ENCODE results near the gene SIT1. TPM values are rescaled to one million over a fixed set of nuclear protein-coding genes. Genes with fewer than 3 reads are reported as not detected.

The SIT1 gene
- total RNA-seq, 1 donor from 2014 or later: 3.4 TPM

DNA sequence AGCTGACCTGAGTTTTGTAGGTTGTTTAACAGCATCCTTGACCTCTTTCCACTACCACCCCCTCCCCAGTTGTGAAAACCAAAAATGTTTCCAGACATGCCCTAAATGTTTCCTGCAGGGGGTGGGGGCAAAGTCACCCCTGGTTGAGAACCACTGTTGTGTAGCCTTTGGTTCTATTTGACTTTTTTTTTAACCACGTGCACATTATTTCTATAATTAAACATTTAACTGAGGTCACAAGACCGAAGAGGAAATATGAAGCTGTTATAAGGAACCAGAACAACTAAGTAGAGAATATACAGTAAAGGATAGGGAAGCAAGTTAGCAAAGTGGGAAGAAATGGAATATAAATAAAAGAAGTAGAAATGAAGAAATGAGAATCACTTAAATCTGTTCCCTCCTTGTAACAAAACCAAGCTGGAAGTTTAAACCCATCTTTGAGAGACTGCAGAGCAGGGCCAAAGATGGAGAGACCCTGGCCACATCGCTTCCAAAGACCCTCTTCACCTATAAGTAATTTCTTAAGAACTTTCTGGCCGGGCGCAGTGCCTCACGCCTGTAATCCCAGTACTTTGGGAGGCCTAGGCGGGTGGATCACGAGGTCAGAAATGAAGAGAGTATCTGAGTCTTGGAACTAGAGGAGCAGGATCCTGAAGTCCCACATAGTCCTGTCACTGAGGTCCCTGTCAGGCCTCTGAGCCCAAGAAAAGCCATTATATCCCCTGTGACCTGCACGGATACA lies 14.4 kb downstream of the SIT1 start:
- H3K27me3 Mint-ChIP-seq (ENCODE audit: unreplicated experiment): no peaks in the 10 kb centered on the region
- no peak for DNase-seq
- H3K4me1 Mint-ChIP-seq (ENCODE audit: low read depth, unreplicated experiment): peaks cover 2% of the 10 kb centered on the region
- no peak overlapping the region for H3K27ac Mint-ChIP-seq (ENCODE audit: unreplicated experiment)
- TF ChIP-seq, protein P1, sequence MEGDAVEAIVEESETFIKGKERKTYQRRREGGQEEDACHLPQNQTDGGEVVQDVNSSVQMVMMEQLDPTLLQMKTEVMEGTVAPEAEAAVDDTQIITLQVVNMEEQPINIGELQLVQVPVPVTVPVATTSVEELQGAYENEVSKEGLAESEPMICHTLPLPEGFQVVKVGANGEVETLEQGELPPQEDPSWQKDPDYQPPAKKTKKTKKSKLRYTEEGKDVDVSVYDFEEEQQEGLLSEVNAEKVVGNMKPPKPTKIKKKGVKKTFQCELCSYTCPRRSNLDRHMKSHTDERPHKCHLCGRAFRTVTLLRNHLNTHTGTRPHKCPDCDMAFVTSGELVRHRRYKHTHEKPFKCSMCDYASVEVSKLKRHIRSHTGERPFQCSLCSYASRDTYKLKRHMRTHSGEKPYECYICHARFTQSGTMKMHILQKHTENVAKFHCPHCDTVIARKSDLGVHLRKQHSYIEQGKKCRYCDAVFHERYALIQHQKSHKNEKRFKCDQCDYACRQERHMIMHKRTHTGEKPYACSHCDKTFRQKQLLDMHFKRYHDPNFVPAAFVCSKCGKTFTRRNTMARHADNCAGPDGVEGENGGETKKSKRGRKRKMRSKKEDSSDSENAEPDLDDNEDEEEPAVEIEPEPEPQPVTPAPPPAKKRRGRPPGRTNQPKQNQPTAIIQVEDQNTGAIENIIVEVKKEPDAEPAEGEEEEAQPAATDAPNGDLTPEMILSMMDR (IDR thresholded peaks at IDR 0.05; ENCODE audit: partially characterized antibody, unreplicated experiment): no peak
- H3K36me3 Mint-ChIP-seq (ENCODE audit: unreplicated experiment): peaks cover 19% of the 10 kb centered on the region
- H3K9me3 Mint-ChIP-seq (ENCODE audit: unreplicated experiment): peaks cover 2% of the 10 kb centered on the region
- no peak overlapping the region for H3K4me3 Mint-ChIP-seq (ENCODE audit: unreplicated experiment)

DNA sequence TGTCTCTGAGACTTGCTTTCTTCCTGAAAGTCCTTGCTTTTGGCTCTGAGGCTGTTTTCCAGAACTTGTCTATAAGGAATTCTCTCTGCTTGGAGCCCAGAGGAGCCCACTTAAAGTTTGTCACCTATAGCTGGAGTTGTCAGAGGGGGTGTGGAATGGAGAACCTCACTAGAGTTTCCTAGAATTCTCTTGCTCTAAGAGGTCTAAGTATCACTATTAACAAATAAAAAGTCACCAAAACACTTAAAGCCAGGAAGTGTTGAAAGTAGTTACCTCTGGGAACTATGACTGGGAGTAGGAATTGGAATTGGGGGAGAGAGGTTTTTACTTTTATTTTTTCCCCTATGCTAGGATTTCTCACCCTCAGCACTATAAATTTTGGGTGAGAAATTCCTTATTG lies 15.0 kb downstream of the SIT1 start:
- no peak for DNase-seq
- Mint-ChIP-seq H3K4me1 (ENCODE audit: low read depth, unreplicated experiment) (peaks cover 2% of the 10 kb centered on the region), H3K27me3 (ENCODE audit: unreplicated experiment) (no peaks in the 10 kb centered on the region), H3K27ac (ENCODE audit: unreplicated experiment) (no peak overlapping the region), H3K36me3 (ENCODE audit: unreplicated experiment) (peaks cover 19% of the 10 kb centered on the region), H3K9me3 (ENCODE audit: unreplicated experiment) (peaks cover 2% of the 10 kb centered on the region), H3K4me3 (ENCODE audit: unreplicated experiment) (no peak overlapping the region)
- TF ChIP-seq, protein P1 (IDR thresholded peaks at IDR 0.05; ENCODE audit: partially characterized antibody, unreplicated experiment): no peak

DNA sequence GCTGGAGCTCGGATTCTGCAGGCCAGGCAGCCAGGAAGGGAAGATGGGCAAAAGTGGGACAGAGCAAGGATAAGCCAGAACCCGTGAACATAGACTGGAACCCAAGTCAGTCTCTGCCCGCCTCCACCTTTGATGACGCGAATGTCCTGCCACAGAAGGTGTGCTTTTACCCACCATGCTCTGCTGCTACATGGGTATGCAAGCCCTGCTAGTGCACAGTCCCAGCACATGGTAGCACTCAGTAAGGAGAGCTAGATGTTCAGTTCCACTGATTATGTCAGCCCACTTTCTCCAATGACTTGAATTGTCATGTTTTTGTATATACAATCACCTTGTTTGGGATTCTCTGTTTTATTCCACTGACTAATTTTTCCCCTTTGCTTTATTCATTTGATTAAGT lies 21.1 kb downstream of the SIT1 start:
- no peak overlapping the region for H3K27ac Mint-ChIP-seq (ENCODE audit: unreplicated experiment)
- DNase-seq: no peak

DNA sequence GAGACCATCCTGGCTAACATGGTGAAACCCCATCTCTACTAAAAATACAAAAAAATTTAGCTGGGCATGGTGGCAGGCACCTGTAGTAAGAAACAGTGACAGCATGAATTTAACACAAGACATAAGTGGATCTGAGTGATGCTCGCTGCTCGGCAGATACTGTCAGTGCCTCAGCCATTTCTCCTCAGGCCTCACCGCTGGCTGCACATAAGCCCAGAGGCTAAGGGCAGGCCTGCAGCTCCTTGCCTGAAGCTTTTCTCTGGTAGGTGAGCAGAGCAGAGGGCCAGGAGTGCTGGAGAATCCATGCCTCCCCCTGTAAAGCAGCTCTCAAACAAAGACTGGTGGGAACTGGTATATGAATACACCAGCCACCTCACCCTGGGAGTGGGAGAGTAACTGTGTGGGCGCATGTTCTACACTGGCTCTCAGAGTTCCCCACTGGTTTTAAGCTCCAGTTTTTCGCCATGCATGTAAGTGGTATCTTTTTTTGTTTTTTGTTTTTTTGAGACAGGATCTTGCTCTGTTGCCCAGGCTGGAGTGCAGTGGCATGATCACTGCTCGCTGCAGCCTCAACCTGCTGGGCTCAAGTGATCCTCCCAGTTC lies 22.2 kb downstream of the SIT1 start:
- no peak for DNase-seq
- Mint-ChIP-seq H3K4me1 (ENCODE audit: low read depth, unreplicated experiment) (no peaks in the 10 kb centered on the region), H3K27me3 (ENCODE audit: unreplicated experiment) (no peaks in the 10 kb centered on the region), H3K4me3 (ENCODE audit: unreplicated experiment) (no peak overlapping the region), H3K9me3 (ENCODE audit: unreplicated experiment) (no peaks in the 10 kb centered on the region), H3K27ac (ENCODE audit: unreplicated experiment) (no peak overlapping the region), H3K36me3 (ENCODE audit: unreplicated experiment) (no peaks in the 10 kb centered on the region)
- TF ChIP-seq, protein P1 (IDR thresholded peaks at IDR 0.05; ENCODE audit: partially characterized antibody, unreplicated experiment): no peak

More for the DNA sequence above, 21.1 kb downstream of the SIT1 start:
- Mint-ChIP-seq H3K4me1 (ENCODE audit: low read depth, unreplicated experiment) (no peaks in the 10 kb centered on the region), H3K27me3 (ENCODE audit: unreplicated experiment) (no peaks in the 10 kb centered on the region), H3K4me3 (ENCODE audit: unreplicated experiment) (no peak overlapping the region), H3K36me3 (ENCODE audit: unreplicated experiment) (no peaks in the 10 kb centered on the region), H3K9me3 (ENCODE audit: unreplicated experiment) (no peaks in the 10 kb centered on the region)
- TF ChIP-seq, protein P1 (IDR thresholded peaks at IDR 0.05; ENCODE audit: partially characterized antibody, unreplicated experiment): no peak

DNA sequence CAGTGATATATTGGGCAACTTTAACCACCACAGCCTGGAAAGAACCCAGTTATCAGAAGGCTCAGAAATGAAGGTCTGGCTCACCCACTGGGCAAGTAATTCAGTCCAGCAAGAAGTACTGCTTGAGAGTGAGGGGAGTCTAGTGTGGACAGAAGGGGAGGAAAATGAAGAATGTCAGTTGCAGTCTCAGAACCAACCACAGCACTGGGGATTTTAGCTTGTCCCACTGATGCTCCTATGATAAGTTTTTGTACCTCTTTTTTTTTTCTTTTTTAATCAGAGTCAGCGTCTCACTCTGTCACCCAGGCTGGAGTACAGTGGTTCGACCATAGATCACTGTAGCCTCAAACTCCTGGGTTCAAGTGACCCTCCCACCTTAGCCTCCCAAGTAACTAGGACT lies 23.2 kb downstream of the SIT1 start:
- DNase-seq: no peak
- Mint-ChIP-seq H3K27ac (ENCODE audit: unreplicated experiment) (no peak overlapping the region), H3K36me3 (ENCODE audit: unreplicated experiment) (no peaks in the 10 kb centered on the region), H3K9me3 (ENCODE audit: unreplicated experiment) (no peaks in the 10 kb centered on the region), H3K4me1 (ENCODE audit: low read depth, unreplicated experiment) (no peaks in the 10 kb centered on the region), H3K4me3 (ENCODE audit: unreplicated experiment) (no peak overlapping the region), H3K27me3 (ENCODE audit: unreplicated experiment) (no peaks in the 10 kb centered on the region)
- TF ChIP-seq, protein P1 (IDR thresholded peaks at IDR 0.05; ENCODE audit: partially characterized antibody, unreplicated experiment): no peak
